Stimulated activated CD8-positive, alpha-beta memory T cell treated with anti-CD3 and anti-CD28 coated beads, Interleukin-7, amount 100 ng/mL, for 4 hours (primary cell): ENCODE data around the gene LRCH2.

Experiments used
- DNase-seq, 2 donors: peaks; one replicate each; pipeline ENCODE4 v3.0.0-alpha.2; 2020; ENCODE audit warnings: low read depth in 2 of 2

Gene LRCH2

GRCh38 chrX:115204040-115204439 is 29.9 kb downstream of the LRCH2 start:
- no peak for DNase-seq

- no peak for DNase-seq
These were observed 41.6 kb downstream of the LRCH2 start for GRCh38 chrX:115192244-115192700.

- no peak for DNase-seq
These were observed 42.2 kb downstream of the LRCH2 start for GRCh38 chrX:115191490-115192243.

GRCh38 chrX:115190636-115191489 is 43.0 kb downstream of the LRCH2 start:
- DNase-seq = no peak

GRCh38 chrX:115189646-115190635 is 44.0 kb downstream of the LRCH2 start:
- no peak for DNase-seq

- no peak for DNase-seq
These were observed 44.8 kb downstream of the LRCH2 start, which contains the start of gene RBMXL3 for GRCh38 chrX:115189110-115189509. Gene RBMXL3, plus strand, starts transcription at chrX:115189410. Its CDS starts 32 bp downstream, at chrX:115189442.

GRCh38 chrX:115183980-115184379 is 49.9 kb downstream of the LRCH2 start:
- no peak for DNase-seq

GRCh38 chrX:115178473-115178872 is 55.4 kb downstream of the LRCH2 start:
- DNase-seq = no peak

- DNase-seq = no peak
These were observed 56.0 kb downstream of the LRCH2 start for GRCh38 chrX:115177932-115178331.

GRCh38 chrX:115174548-115174947 is 59.3 kb downstream of the LRCH2 start:
- DNase-seq = no peak

- no peak for DNase-seq
These were observed 60.7 kb downstream of the LRCH2 start for GRCh38 chrX:115173181-115173580.

GRCh38 chrX:115147220-115147619 is 86.7 kb downstream of the LRCH2 start:
- DNase-seq = no peak

- DNase-seq = no peak
These were observed 91.8 kb downstream of the LRCH2 start for GRCh38 chrX:115142057-115142456.

GRCh38 chrX:115138040-115138439 is 95.9 kb downstream of the LRCH2 start:
- DNase-seq = no peak

- no peak for DNase-seq
These were observed 99.5 kb downstream of the LRCH2 start for GRCh38 chrX:115134382-115134781.

- no peak for DNase-seq
These were observed 121.5 kb downstream of the LRCH2 start for GRCh38 chrX:115112411-115112810.

- DNase-seq = no peak
These were observed 135.0 kb downstream of the LRCH2 start for GRCh38 chrX:115098897-115099296.

- no peak for DNase-seq
These were observed 140.7 kb downstream of the LRCH2 start for GRCh38 chrX:115093191-115093590.

- no peak for DNase-seq
These were observed 144.5 kb downstream of the LRCH2 start for GRCh38 chrX:115089419-115089818.

- no peak for DNase-seq
These were observed 165.0 kb downstream of the LRCH2 start for GRCh38 chrX:115068896-115069295.

GRCh38 chrX:115067812-115068211 is 166.1 kb downstream of the LRCH2 start:
- no peak for DNase-seq

GRCh38 chrX:115065304-115065703 is 168.6 kb downstream of the LRCH2 start:
- no peak for DNase-seq
